ENCODE data around the gene OGFRL1. TPM values are rescaled to one million over a fixed set of nuclear protein-coding genes. Genes with fewer than 3 reads are reported as not detected.

Gene OGFRL1
- total RNA-seq, 1 experiment from 2014 or later: 15.7 TPM

DNA sequence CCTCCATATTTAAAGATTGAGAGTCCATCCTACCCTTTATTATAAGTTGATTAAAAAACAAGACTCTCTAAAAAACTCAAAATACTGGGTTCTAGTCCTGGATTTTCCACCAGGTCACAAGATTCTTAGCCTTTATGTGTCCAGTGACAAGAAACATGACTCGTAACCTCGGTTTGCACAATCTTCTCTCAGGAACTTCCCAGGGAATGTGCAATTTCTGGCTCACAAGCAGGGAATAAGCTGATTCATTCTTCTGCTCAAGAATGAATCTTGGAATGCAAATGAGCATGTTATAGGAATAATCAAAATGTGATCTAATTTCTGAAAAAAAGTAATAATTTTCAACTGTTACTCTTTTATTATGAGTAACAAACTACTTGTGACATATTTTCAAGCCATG lies 45.1 kb downstream of the OGFRL1 start:
- DNase-seq (ENCODE audit: low spot score): peak; percentile 50

GRCh38 chr6:71334768-71335167 lies 46.2 kb downstream of the OGFRL1 start:
- DNase-seq (ENCODE audit: low spot score): no peak

DNA sequence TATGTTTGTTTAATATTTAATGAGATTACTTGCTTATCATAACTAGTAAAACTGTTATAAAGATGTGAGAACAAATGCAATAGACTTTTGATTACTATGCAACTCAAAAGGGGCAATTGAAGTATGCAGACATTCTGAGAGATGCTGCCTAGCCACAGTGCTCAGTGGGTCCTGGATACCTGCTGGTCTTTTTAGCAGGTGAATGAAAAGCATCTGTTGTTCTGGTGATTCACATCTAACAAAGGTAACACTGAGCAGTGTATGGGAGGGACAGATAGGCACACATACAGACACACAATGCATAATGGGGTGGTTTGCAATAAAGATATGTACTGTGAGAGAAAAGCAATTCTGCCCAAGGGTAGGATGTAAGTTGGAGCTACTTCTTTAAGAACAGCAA lies 46.9 kb downstream of the OGFRL1 start:
- DNase-seq (ENCODE audit: low spot score): no peak

GRCh38 chr6:71336901-71337300 lies 48.3 kb downstream of the OGFRL1 start:
- DNase-seq (ENCODE audit: low spot score): no peak

DNA sequence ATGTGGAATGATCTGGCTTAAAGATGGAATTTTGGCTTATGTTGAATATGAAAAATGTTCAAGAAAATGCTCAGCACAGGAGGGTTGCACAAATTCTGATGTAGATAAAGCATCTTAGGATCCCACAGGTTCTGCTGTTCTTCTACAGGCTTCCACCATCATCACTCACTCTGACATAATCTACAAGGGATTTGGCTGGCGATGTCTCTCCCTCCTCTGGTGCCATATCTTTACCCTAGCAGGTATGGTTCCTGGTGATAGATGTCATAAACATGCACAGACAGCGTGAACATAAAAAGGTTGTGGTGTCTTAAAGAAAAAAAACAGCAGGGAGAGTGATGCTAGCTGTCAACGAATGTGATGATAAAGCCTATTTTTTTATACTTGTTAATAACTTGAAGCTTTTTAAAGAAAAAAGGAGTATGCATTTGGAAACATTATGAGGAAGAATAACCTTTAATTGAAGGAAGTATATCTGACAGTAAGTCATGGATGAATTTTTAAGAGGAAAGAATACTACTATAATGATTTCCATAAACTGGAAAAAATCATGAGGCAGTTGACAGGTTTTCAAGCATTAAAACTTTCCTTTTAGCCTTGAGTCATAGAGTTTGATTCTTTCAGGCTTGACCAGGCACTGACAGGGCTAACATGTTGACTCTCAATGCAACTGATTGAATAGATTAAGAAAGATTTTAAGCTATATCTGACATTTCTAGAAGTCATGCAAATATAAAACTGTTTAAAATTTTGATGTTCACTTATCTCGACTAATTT lies 50.1 kb downstream of the OGFRL1 start:
- DNase-seq (ENCODE audit: low spot score): no peak

- DNase-seq (ENCODE audit: low spot score): no peak
These were observed 54.2 kb downstream of the OGFRL1 start for GRCh38 chr6:71342772-71343171.

DNA sequence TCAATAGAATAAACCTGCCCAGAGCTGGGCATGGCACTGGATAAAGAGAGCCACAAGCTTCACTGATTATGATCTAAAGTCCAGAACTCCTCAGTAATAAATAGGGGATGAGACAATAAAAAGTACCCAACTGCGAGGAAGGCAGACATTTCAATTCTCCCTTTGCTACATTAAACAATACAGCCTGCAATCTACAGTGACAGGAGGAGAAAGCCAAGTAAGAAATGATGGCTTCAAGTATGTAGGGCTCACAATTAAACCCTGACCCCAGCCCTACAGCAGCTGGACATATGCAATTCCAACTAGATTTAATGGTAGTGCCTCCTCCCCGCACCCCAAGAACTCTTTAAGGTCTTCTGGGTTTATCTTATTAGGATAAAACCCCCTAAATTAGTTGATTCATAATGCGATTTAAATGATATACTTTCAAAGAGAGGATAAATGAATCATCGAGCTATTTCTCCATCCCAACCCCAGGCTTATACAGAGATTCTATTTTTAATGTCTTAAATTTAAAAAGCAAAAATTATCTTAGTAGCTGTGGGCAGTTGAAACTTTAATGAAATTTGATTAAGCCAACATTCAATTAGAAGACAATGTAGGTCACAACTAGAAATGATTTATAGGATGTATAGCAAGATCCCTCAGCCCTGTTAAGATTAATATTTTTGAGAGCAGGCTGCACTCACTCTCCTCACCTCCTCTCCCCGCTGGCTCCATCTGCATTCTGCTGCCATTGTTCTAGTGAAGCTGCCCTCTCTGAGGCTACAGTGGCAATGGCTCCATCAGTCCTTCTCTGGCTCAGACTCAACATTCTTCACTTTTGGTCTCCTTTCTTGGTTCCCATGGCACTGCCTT lies 57.1 kb downstream of the OGFRL1 start:
- no peak for DNase-seq (ENCODE audit: low spot score)

DNA sequence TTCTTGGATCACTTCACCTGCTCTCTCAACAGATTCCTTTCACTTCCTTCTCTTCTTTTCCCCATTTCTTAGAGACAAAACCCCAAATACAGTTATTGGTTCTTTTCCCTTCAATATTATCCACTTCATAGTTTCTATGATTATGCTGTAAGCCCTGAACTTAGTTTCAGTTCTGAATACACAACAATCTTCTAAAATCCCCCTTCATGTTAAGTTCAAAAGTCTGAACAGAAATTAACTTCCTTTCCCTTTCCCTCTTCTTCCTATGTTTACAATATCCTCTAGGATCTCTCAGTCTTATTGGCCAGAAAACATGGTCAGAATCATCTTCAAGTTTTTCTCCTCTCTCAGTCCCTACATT lies 57.7 kb downstream of the OGFRL1 start:
- no peak for DNase-seq (ENCODE audit: low spot score)

GRCh38 chr6:71347119-71347518 lies 58.5 kb downstream of the OGFRL1 start:
- DNase-seq (ENCODE audit: low spot score): no peak

DNA sequence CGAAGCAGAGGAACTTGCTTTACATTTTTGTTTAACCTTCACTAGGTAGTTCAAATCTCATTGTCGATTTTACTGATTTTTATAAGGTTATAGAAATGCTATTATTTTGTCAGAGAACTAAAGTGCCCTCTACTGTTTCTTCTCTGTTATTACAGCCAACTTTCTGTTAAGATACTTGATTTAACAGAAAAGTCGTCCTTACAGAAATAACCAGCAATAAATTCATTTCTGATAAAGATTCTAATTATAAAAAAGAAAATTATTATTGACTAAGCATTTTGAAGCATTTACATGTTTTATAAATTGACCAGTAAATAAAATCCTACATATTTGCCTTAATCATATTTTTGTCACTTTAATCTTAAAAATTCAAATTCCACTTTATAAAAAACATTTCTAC lies 60.8 kb downstream of the OGFRL1 start:
- no peak for DNase-seq (ENCODE audit: low spot score)

GRCh38 chr6:71349976-71350615 lies 61.5 kb downstream of the OGFRL1 start:
- DNase-seq (ENCODE audit: low spot score): peak; percentile 29

DNA sequence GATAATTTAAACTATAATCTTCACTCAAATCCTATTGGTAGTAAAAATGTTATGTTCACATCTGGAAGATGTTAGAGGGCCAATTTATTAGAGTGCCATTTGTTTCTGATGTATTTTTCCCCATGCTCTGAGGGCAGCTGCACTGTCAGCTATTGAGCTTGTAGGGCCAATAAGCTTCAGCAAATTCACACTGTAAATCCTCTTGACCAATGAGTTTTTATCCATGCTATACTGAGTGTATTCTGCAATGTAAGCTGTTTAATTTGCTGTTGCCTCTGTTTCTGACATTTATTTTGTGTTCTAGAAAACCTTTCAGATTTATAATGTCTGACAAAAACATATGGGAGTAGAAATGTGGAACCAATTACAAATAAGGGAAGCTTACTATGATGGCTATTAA lies 62.6 kb downstream of the OGFRL1 start:
- DNase-seq (ENCODE audit: low spot score): no peak
